ENCODE results near the gene USF3.

Gene USF3

GRCh38 chr3:113698213-113698742 lies 1.8 kb upstream of the USF3 start:
- no peak for DNase-seq (ENCODE audit: low read depth in 3 of 3)

- DNase-seq (ENCODE audit: low read depth in 3 of 3) = no peak
Measured at GRCh38 chr3:113697500-113698090, 1.2 kb upstream of the USF3 start.

GRCh38 chr3:113696658-113697499 lies 437 bp upstream of the USF3 start:
- peak; percentile 96 to 98 (median 98) for DNase-seq (ENCODE audit: low read depth in 3 of 3)

GRCh38 chr3:113695431-113695785 lies 1.0 kb downstream of the USF3 start:
- DNase-seq (ENCODE audit: low read depth in 3 of 3) = no peak

- DNase-seq (ENCODE audit: low read depth in 3 of 3) = no peak
Measured at GRCh38 chr3:113690482-113690881, 6.0 kb downstream of the USF3 start.

- no peak for DNase-seq (ENCODE audit: low read depth in 3 of 3)
Measured at GRCh38 chr3:113685956-113686721, 10.3 kb downstream of the USF3 start.

- no peak for DNase-seq (ENCODE audit: low read depth in 3 of 3)
Measured at GRCh38 chr3:113685124-113685523, 11.3 kb downstream of the USF3 start.

- DNase-seq (ENCODE audit: low read depth in 3 of 3) = no peak
Measured at GRCh38 chr3:113684271-113684819, 12.1 kb downstream of the USF3 start.

- DNase-seq (ENCODE audit: low read depth in 3 of 3) = no peak
Measured at GRCh38 chr3:113678773-113679172, 17.7 kb downstream of the USF3 start.

- DNase-seq (ENCODE audit: low read depth in 3 of 3) = no peak
Measured at GRCh38 chr3:113677737-113678136, 18.7 kb downstream of the USF3 start.

GRCh38 chr3:113676261-113676660 lies 20.2 kb downstream of the USF3 start:
- no peak for DNase-seq (ENCODE audit: low read depth in 3 of 3)

GRCh38 chr3:113673593-113673992 lies 22.8 kb downstream of the USF3 start:
- no peak for DNase-seq (ENCODE audit: low read depth in 3 of 3)

- DNase-seq (ENCODE audit: low read depth in 3 of 3) = no peak
Measured at GRCh38 chr3:113668015-113668414, 28.4 kb downstream of the USF3 start.

- DNase-seq (ENCODE audit: low read depth in 3 of 3) = no peak
Measured at GRCh38 chr3:113664523-113665094, 31.8 kb downstream of the USF3 start.

GRCh38 chr3:113663761-113664160 lies 32.7 kb downstream of the USF3 start:
- no peak for DNase-seq (ENCODE audit: low read depth in 3 of 3)

- no peak for DNase-seq (ENCODE audit: low read depth in 3 of 3)
Measured at GRCh38 chr3:113663324-113663750, 33.1 kb downstream of the USF3 start.

- DNase-seq (ENCODE audit: low read depth in 3 of 3) = no peak
Measured at GRCh38 chr3:113662824-113663223, 33.6 kb downstream of the USF3 start.

GRCh38 chr3:113660896-113661295 lies 35.5 kb downstream of the USF3 start:
- DNase-seq (ENCODE audit: low read depth in 3 of 3) = no peak

- DNase-seq (ENCODE audit: low read depth in 3 of 3) = no peak
Measured at GRCh38 chr3:113660458-113660857, 36.0 kb downstream of the USF3 start.

GRCh38 chr3:113659996-113660395 lies 36.4 kb downstream of the USF3 start:
- no peak for DNase-seq (ENCODE audit: low read depth in 3 of 3)

GRCh38 chr3:113659101-113659541 lies 37.3 kb downstream of the USF3 start:
- no peak for DNase-seq (ENCODE audit: low read depth in 3 of 3)

- DNase-seq (ENCODE audit: low read depth in 3 of 3) = no peak
Measured at GRCh38 chr3:113658107-113658506, 38.3 kb downstream of the USF3 start.

Data from stimulated activated CD4-positive, alpha-beta T cell treated with anti-CD3 and anti-CD28 coated beads, TNF-alpha, amount 100 ng/mL, for 24 hours (primary cell).